Measurements from ENCODE around the gene TRIM47. TPM values are rescaled to one million over a fixed set of nuclear protein-coding genes. Genes with fewer than 3 reads are reported as not detected.

TRIM47 gene
- total RNA-seq, 2 donors from 2014 or later, result 60.8 to 70.9 TPM

- DNase-seq (ENCODE audit: low spot score), result no peak
- intact Hi-C loops (cut with DNase I), result no loop called here
These were observed 37.6 kb downstream of the TRIM47 start for GRCh38 chr17:75840799-75841164.

- DNase-seq (ENCODE audit: low spot score), result no peak
- intact Hi-C loops (cut with DNase I), result loop anchor here in 1 of 2 donors (5.0 to 10.0 kb wide), 2 partner anchors 48 to 85 kb away; no protein-coding TSS in a partner anchor
These were observed 38.2 kb downstream of the TRIM47 start for GRCh38 chr17:75839942-75840798.

GRCh38 chr17:75838410-75838809, 40.0 kb downstream of the TRIM47 start:
- no peak for DNase-seq (ENCODE audit: low spot score)
- intact Hi-C loops (cut with DNase I), result loop anchor here in 1 of 2 donors (5.0 to 10.0 kb wide), 2 partner anchors 46 to 84 kb away; no protein-coding TSS in a partner anchor

DNA sequence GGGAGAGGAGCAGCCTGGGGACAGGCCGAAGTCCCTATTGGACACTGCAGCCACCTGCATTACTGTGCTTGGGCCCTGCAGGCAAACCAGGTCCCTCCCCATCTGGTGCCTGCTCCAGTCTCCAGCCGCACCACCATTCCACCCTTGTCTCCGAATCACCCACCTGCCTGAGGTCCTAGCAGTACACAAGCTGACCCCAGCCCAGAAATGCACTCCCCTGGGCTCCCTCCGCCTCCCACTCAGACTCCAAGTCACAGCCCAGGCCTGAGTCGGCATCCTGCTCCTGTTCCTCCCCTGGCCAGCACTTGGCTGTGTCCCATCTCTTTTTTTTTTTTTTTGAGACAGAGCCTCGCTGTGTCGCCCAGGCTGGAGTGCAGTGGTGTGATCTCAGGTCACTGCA, 40.5 kb downstream of the TRIM47 start:
- intact Hi-C loops (cut with DNase I), result loop anchor here in 1 of 2 donors (5.0 to 10.0 kb wide), 2 partner anchors 46 to 83 kb away; no protein-coding TSS in a partner anchor
- DNase-seq (ENCODE audit: low spot score), result no peak

DNA sequence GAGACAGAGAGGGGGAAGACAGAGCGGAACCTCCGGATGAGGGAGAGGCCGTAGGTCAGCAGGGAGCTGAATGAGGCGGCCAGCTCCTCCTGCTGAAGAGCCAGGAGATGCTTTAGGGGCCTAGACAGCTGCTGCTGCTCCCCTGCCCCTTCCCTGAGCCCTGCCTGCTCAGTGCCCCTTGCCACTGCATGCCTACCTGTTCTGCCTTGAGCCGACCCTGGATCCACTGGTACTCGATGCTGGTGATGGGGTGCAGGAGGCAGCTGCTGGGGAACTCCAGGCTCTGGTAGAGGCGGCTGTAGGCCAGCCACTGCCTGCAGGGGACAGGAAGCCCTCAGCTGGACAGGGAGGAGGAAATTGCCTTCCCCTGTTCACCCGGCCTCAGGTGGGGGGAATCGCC, 41.8 kb downstream of the TRIM47 start:
- DNase-seq (ENCODE audit: low spot score), result no peak
- intact Hi-C loops (cut with DNase I), result loop anchor here in 1 of 2 donors (5.0 to 10.0 kb wide), 2 partner anchors 44 to 82 kb away; no protein-coding TSS in a partner anchor

- DNase-seq (ENCODE audit: low spot score), result no peak
- intact Hi-C loops (cut with DNase I), result loop anchor here in 1 of 2 donors (5.0 to 10.0 kb wide), 2 partner anchors 43 to 81 kb away; no protein-coding TSS in a partner anchor
These were observed 42.8 kb downstream of the TRIM47 start for GRCh38 chr17:75835654-75835987.

- DNase-seq (ENCODE audit: low spot score), result no peak
- intact Hi-C loops (cut with DNase I), result loop anchor here in 1 of 2 donors (5.0 to 10.0 kb wide), 2 partner anchors 43 to 80 kb away; no protein-coding TSS in a partner anchor
These were observed 43.3 kb downstream of the TRIM47 start for GRCh38 chr17:75834928-75835653.

DNA sequence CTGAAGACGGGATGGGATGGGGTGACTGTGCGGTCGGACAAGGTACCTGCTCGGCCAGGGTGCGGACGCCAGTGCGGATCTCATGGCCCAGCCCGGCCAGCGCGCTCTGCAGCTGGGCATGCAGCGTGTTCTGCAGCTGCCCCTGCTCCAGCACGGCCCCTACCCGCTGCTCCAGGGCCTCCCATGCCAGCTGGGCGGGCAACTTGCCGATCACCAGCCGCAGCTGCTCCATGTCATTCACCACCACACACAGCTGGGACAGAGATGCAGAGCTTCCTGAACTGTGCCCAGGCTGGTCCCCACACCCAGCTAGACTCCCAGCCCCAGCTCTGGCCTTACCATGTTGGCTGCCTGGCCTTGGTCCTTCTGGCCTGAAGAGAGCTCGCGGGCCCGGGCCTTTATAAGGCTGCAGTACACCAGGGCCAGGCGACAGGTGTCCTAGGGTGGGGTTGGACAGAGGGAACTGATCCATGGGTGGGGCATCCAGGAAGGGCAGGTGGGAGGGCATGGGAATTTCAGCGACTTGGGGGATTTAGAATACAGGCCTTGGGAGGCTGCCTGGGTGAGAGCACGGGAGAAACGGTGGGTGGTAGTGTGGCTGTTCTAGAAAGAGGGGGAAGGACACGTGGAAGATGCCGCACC, 44.0 kb downstream of the TRIM47 start:
- DNase-seq (ENCODE audit: low spot score), result no peak

GRCh38 chr17:75832652-75833400, 45.6 kb downstream of the TRIM47 start:
- intact Hi-C loops (cut with DNase I), result loop anchor here in 1 of 2 donors (10.0 kb wide), 1 partner anchor 78 kb away; no protein-coding TSS in a partner anchor
- no peak for DNase-seq (ENCODE audit: low spot score)

More for the DNA sequence above, 44.0 kb downstream of the TRIM47 start:
- intact Hi-C loops (cut with DNase I), result loop anchor here in 1 of 2 donors (10.0 kb wide), 1 partner anchor 80 kb away; no protein-coding TSS in a partner anchor

GRCh38 chr17:75832164-75832651, 46.2 kb downstream of the TRIM47 start:
- intact Hi-C loops (cut with DNase I), result loop anchor here in 1 of 2 donors (10.0 kb wide), 1 partner anchor 77 kb away; no protein-coding TSS in a partner anchor

DNA sequence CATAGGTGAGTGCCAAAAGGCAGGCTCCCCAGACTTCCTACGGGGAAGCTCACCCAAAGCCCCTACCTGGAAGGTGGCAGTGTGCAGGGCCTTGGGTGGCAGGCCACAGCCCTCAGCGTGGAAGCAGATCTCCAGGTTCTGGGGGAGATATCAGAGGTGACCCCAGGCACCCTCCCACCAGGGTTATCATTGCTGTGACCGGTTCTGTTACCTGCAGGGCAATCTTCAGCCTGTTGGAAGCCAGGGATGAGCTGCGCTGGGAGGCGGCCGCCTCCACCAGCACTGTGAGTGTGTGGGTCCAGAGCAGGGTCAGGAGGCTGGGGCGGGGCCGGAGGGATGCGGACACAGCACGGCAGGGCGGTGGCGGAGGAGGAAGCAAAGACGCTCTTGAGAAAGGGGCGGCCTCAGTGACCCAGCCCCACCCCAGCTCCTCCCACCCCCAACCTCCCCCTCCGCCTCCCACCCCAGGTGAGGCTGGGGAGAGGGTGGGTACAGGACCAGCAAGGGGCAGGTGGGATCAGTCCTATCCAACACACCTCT, 47.3 kb downstream of the TRIM47 start:
- intact Hi-C loops (cut with DNase I), result loop anchor here in 1 of 2 donors (10.0 kb wide), 1 partner anchor 76 kb away; no protein-coding TSS in a partner anchor
- DNase-seq (ENCODE audit: low spot score), result no peak

More at GRCh38 chr17:75832164-75832651, 46.2 kb downstream of the TRIM47 start:
- DNase-seq (ENCODE audit: low spot score), result no peak

- intact Hi-C loops (cut with DNase I), result loop anchor here in 1 of 2 donors (10.0 kb wide), 1 partner anchor 76 kb away; no protein-coding TSS in a partner anchor
- no peak for DNase-seq (ENCODE audit: low spot score)
These were observed 48.0 kb downstream of the TRIM47 start for GRCh38 chr17:75830164-75831031.

DNA sequence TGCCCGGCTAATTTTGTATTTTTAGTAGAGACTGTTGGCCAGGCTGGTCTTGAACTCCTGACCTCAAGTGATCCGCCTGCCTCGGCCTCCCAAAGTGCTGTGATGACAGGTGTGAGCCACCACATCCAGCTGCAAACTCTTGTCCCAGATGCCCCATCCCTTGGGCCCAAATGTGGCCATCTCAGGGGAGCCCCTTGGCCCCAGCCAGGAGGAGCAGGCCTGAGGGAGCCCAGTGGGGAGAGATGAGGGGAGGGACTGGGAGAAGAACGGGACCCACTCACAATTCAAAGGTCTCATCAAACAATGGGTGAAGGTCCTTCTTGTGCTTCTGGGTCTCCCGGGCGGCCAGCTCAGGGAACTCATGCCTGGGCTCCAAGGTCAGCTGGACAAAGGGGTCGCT, 48.6 kb downstream of the TRIM47 start:
- DNase-seq (ENCODE audit: low spot score), result no peak
- intact Hi-C loops (cut with DNase I), result loop anchor here in 1 of 2 donors (5.0 to 10.0 kb wide), 2 partner anchors 42 to 75 kb away; no protein-coding TSS in a partner anchor

DNA sequence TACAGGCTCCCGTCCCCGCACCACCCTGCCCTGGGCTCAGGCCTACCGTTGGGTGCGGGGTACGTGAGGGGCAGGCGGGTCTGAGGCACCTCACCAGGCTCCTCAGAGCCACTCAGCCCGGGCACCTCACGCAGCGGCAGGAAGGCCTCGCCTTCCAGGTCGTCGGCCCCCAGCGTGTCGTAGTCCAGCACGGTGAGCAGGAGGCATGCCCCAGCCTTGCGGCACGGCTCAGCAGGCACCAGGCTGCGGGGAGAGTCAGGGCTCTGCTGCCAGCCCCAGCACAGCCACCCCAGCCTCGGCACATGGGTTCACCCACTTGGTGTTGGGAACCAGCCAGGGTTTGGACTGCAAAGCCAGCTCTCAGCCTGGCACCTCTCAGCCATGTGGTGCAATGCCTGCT, 49.6 kb downstream of the TRIM47 start:
- DNase-seq (ENCODE audit: low spot score), result no peak
- intact Hi-C loops (cut with DNase I), result loop anchor here in 1 of 2 donors (5.0 kb wide), 1 partner anchor 41 kb away; no protein-coding TSS in a partner anchor

DNA sequence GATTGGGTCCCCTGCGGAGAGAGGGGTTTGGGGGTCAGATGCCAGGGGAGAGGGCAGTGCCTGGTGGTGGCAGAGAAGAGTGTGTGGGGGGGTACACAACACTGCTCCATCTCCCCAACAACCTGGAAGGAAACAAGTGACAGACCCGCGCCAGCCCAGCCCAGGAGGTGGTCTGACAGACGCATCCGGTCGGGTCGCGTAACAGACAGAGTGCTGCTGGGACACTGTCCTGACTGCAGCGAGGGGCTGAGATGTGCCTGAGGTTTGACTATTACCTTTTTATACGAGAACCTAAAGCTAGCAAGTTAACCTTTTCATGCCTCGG, 50.3 kb downstream of the TRIM47 start:
- intact Hi-C loops (cut with DNase I), result loop anchor here in 1 of 2 donors (5.0 kb wide), 1 partner anchor 41 kb away; no protein-coding TSS in a partner anchor
- no peak for DNase-seq (ENCODE audit: low spot score)

DNA sequence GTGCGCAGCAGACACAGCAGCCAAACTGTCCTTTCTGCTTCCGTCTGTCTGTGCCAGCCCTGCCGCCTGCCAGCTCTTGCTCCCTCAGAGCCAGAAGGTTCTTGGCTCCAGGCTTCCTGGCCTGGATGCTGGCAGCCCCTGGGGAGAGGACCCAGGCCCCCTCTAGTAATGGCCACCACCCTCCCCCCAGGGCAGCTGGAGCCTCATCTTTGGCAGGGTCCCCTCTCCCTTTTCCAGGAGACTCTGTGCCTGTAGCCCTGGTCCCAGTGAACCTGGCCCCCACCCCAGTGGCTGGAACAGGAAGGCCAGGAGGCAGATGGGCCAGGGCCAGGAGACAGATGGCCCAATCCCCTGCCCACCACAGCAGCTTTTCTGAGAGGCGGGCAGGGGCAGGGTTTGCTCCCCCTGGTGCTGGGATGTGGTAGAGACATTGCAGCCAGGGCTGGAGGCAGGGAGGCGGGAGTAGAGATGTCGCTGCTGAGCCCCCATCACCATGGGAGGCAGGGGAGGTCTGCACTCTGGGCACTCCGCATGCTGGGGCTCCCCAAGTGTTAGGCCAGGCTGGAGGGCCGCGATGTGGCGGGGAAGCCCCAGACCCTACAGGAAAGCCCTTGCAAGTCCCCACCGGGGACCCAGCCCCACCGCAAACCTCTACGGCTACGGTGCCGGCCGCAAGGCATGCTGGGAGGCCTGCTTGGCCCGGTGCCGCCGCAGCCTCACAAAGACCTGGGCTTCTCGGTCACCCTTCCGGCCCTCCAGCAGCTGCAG, 50.9 kb downstream of the TRIM47 start:
- peak; percentile 89 for DNase-seq (ENCODE audit: low spot score)
- intact Hi-C loops (cut with DNase I), result loop anchor here in 1 of 2 donors (5.0 kb wide), 1 partner anchor 40 kb away; no protein-coding TSS in a partner anchor
